ENCODE results near the gene CCT6A.
"Not testable (repeated sequence)": the region's sequence is repeated elsewhere in the genome, so short reads cannot be mapped to it uniquely, and the experiment has no call there.

CCT6A gene, protein sequence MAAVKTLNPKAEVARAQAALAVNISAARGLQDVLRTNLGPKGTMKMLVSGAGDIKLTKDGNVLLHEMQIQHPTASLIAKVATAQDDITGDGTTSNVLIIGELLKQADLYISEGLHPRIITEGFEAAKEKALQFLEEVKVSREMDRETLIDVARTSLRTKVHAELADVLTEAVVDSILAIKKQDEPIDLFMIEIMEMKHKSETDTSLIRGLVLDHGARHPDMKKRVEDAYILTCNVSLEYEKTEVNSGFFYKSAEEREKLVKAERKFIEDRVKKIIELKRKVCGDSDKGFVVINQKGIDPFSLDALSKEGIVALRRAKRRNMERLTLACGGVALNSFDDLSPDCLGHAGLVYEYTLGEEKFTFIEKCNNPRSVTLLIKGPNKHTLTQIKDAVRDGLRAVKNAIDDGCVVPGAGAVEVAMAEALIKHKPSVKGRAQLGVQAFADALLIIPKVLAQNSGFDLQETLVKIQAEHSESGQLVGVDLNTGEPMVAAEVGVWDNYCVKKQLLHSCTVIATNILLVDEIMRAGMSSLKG

DNA sequence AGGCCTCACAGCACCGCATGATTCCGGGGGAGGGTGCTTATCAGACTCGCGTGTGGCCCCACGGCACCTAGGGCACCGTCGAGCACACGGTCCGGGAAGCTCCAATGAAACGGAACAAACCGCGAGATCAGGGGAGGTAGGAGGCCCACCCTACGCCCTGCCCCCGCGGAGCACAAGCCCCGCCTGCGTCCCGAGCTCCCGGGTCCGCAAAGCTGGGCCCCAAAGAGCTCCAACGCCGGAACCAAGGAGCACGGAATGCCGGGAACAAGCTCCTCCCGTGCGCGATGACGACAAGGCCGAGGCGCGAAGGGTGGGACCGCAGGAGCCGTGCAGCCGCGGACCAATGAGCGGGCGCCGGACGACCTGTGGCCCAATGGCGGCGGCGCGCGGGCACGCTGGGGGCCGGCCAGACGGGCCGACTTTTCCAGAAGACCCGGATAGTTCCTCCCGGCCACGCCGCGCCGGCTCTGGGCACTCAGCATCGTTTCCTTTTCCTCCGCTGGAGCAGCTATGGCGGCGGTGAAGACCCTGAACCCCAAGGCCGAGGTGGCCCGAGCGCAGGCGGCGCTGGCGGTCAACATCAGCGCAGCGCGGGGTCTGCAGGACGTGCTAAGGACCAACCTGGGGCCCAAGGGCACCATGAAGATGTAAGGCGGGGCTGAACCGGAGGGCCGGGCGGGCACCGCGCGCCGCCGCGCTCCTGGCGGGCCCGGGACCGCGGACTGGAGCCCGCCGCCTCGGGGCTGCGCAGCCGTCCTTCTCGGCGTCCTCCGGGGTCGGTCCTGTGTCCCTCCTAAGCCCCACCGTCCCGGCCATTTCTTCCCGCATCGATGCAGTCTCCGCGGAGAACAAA lies at the start of gene CCT6A, which contains the start of gene PSPH:
TSS of gene CCT6A (plus strand) at position 427 of the 853 bp plus-strand sequence. CDS start at position 511, 84 bp downstream.
TSS of gene PSPH (minus strand) at position 106 of the 853 bp plus-strand sequence. CDS start 30,232 bp downstream, outside the sequence.
- H3K27ac ChIP-seq = peak within 1 kb of the TSS; percentile 83
- peak; percentile 86 for DNase-seq (ENCODE audit: low read depth, low spot score)

GRCh38 chr7:56003749-56004148 lies 47.8 kb upstream of the CCT6A start:
- no peak for DNase-seq (ENCODE audit: low read depth, low spot score)

GRCh38 chr7:56007167-56007652 lies 44.4 kb upstream of the CCT6A start:
- no peak for DNase-seq (ENCODE audit: low read depth, low spot score)
- no peak overlapping the region for H3K27ac ChIP-seq

More at GRCh38 chr7:56003749-56004148, 47.8 kb upstream of the CCT6A start:
- H3K27ac ChIP-seq = no peak overlapping the region

DNA sequence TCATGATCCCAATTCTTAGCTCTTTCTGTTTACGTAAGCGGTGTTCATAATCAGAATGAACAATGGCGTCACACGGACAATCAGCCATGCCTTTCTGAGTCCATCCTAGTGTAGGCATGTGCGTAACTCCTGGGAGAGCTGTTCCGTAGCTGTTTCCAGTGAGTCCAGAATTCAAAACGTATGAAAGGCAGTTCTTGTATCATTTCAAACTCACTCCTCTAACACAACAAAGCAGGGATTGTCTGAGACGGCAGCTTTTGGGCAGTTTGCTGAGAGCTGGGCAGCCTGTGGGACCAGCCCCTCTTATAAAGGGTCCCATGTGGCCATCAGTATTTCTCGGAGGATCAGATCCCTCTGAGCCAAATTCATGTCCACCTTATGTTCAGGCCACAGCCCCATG lies 43.7 kb upstream of the CCT6A start:
- no peak overlapping the region for H3K27ac ChIP-seq
- DNase-seq (ENCODE audit: low read depth, low spot score) = no peak

GRCh38 chr7:56009695-56010094 lies 41.9 kb upstream of the CCT6A start:
- peak overlapping the region; percentile 58 for H3K27ac ChIP-seq
- peak; percentile 69 for DNase-seq (ENCODE audit: low read depth, low spot score)

GRCh38 chr7:56017015-56017414 lies 34.5 kb upstream of the CCT6A start:
- DNase-seq (ENCODE audit: low read depth, low spot score) = not testable (repeated sequence)

DNA sequence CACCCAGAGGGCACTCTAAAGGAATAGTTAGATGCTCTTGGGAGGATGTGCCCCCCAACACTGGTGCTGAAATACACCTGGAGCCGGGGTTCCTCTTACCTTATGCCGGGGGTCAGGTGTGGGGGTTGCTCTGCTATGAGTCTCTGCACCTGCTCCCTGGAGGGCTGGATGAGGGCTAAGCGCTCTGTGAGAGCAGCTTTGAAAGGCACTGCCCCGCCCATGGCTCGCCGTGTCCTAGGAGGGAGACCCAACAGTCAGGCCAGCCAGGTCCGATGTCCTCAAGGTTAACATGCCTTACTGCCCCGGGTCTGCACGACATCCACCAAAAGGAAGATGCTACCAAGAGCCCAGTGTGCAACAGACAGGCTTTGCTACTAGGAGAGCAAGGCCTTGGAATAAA lies 32.1 kb upstream of the CCT6A start:
- no peak for DNase-seq (ENCODE audit: low read depth, low spot score)
- no peak overlapping the region for H3K27ac ChIP-seq

More at GRCh38 chr7:56017015-56017414, 34.5 kb upstream of the CCT6A start:
- not testable (repeated sequence) for H3K27ac ChIP-seq

DNA sequence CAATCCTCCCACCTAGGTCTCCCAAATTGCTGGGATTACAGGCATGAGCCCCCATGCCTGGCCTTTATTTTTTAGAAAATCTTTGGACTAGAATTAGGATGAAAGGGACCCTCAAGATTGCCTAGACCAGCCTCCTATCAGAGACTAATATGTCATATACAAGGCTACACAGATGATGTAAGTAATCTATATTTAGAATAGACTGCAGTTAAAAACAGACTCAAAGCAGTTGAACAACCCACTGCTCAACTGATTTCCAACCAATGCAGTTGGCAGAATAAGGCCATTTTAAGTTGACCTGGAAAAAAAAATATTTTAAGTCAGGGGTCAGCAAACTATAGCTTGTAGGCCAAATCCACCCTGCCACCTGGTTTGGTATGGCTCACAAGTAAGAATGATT lies 28.1 kb upstream of the CCT6A start:
- H3K27ac ChIP-seq = no peak overlapping the region
- no peak for DNase-seq (ENCODE audit: low read depth, low spot score)

- peak; percentile 61 for DNase-seq (ENCODE audit: low read depth, low spot score)
- H3K27ac ChIP-seq = peak overlapping the region; percentile 3
Observed at GRCh38 chr7:56026538-56026937, 25.0 kb upstream of the CCT6A start.

DNA sequence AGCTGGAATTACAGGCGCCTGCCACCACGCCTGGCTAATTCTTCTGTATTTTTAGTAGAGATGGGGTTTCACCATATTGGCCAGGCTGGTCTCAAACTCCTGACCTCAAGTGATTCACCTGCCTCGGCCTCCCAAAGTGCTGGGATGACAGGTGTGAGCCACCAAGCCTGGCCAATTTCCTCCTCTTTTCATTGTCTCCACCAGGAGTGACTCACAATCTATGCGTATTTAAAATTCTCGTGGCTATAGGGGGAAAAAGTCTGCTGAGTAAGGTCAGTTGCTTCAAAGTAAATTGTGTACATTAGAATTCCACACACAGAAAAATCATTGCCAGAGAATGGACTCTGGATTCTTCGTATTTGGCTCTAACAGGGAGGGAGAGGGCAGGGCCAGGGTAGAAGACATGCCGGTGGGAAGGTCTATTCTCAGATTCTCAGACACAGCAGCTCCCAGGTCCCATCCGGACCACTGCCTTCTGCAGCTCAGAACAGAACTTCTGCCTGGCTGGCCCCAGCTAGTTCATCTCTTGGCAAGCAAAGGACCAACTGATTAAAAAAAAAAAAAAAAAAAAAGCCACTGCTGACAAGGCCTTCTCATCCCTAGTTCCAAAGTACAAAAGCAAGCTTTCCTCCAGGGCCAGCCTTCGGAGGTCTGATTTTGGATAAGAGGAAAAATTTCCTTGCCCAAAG lies 22.5 kb upstream of the CCT6A start:
- DNase-seq (ENCODE audit: low read depth, low spot score) = no peak
- no peak overlapping the region for H3K27ac ChIP-seq

GRCh38 chr7:56030340-56030739 lies 21.2 kb upstream of the CCT6A start:
- DNase-seq (ENCODE audit: low read depth, low spot score) = no peak
- H3K27ac ChIP-seq = no peak overlapping the region

- not testable (repeated sequence) for H3K27ac ChIP-seq; DNase-seq (ENCODE audit: low read depth, low spot score)
Observed at GRCh38 chr7:56031556-56031955, 20.0 kb upstream of the CCT6A start.

DNA sequence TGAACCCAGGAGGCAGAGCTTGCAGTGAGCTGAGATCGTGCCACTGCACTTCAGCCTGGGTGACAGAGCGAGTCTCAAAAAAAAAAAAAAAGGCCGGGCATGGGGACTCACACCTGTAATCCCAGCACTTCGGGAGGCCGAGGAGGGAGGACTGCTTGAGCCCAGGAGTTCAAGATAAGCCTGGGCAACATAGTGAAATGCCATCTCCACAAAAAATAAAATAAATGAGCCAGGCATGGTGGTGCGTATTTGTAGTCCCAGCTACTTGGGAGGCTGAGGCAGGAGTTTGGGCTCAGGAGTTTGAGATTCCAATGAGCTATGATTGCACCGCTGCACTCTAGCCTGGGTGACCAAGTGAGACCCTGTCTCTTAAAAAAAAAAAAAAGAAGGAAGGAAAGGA lies 19.0 kb upstream of the CCT6A start:
- H3K27ac ChIP-seq; DNase-seq (ENCODE audit: low read depth, low spot score): not testable (repeated sequence)

DNA sequence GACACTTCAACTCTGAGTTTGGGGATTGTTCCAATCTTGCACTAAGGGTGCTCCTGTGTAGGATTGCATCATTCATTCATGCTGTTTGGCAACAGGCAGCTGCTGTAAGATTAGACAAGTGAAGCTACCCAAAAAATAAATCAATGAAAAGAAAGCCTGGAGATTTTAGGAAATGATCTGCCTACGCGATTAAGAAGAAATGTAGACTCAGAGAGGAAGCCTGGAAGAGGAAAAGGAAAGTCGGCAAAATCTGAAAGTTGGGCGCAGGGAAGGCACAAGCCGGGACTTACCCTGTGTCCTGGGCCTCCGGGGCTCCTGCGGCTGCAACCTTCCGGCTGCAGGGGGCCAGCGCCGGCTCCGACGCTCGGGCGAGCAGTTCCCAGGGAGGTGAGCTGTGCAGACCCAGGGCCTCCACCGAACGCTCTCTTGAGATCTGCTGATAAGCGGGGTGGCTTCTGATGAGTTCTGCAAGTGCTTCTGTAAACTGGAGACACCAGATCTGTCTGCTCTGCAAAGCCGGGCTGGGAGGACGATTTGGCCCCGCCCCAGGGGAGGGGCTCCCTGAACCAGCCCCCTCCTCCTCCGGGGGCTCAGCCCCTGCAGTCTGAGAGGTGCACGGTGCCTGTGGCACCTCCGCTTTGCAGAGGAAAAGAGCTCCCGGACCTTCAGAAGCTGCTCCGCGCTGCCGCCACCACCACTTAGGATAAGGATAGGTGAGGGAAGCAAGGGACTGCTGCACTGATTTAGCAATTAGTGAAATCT lies 17.7 kb upstream of the CCT6A start:
- peak overlapping the region; percentile 60 for H3K27ac ChIP-seq
- DNase-seq (ENCODE audit: low read depth, low spot score) = no peak

- no peak overlapping the region for H3K27ac ChIP-seq
- no peak for DNase-seq (ENCODE audit: low read depth, low spot score)
Observed at GRCh38 chr7:56040730-56041129, 10.8 kb upstream of the CCT6A start.

DNA sequence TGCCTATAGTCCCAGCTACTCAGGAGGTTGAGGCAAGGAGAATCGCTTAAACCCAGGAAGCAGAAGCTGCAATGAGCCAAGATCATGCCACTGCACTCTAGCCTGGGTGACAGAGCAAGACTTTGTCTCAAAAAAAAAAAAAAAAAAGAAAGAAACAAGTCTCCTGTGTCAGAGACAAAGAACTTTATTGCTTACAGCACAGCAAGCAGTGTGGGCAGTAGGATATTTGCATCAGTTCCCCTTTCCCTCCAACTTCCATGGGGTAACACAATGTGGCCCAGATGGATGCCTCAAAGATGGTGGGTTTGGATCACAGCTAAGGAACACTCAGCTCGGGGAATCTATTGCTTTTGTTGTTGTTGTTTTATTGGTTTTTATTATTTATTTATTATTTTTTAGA lies 5.8 kb upstream of the CCT6A start:
- not testable (repeated sequence) for H3K27ac ChIP-seq; DNase-seq (ENCODE audit: low read depth, low spot score)

- H3K27ac ChIP-seq = peak overlapping the region; percentile 78
- peak; percentile 34 for DNase-seq (ENCODE audit: low read depth, low spot score)
Observed at GRCh38 chr7:56046721-56047445, 4.7 kb upstream of the CCT6A start.

DNA sequence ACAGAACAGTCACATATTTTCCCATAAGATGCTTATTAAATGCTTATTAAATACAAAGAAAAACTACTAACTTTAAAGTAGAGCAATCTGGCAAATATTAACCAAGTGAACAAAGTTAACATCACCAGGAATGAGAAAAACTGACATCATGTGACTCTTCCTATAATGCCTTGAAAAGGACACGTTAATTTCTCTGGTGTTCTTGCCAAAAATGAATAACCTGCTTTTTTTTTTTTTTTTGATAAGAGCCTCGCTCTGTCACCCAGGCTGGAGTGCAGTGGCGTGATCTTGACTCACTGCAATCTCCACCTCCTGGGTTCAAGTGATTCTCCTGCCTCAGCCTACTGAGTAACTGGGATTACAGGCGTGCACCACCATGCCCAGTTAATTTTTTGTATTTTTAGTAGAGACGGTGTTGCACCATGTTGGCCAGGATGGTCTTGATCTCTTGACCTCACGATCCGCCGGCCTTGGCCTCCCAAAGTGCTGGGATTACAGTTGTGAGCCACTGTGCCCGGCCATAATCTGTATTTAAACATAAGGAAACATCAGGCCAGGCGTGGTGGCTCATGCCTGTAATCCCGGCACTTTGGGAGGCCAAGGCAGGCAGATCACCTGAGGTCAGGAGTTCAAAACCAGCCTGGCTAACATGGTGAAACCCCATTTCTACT lies 4.0 kb upstream of the CCT6A start:
- DNase-seq (ENCODE audit: low read depth, low spot score) = not testable (repeated sequence)
- peak overlapping the region; percentile 78 for H3K27ac ChIP-seq
